Measurements from ENCODE around the gene CHD2.

CHD2 gene

GRCh38 chr15:92930776-92931175, 30.7 kb downstream of the CHD2 start:
- no peak for DNase-seq (ENCODE audit: low read depth in 3 of 3)

DNA sequence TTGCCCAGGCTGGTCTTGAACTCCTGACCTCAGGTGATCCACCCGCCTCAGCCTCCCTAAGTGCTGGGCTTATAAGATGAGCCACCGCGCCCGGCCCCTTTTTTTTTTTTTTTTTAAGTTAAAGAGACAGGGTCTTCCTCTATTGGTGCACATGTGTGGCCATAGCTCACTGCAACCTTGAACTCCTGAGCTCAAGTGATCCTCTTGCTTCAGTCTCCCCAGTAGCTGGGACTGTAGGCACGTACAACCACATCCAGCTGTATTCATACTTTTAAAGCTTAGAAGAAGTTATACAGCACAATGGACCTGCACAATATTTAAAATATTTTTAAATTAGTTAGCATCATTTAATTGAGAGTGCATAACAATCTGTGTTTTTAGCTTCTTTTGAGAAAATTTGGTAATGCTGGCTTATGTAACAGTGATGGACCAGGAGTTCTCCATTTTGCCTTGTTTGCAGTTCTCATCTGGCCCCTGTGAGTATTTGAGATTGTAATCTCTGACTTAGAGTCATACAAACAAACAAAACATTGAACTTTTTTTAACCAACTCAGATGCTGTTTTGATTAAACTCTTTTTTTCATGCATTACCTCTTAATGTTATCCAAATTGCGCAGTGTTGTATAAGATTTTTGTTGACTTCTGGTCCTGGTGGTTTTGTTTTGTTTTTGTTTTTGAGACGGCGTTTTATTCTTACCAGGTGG, 33.0 kb downstream of the CHD2 start:
- no peak for DNase-seq (ENCODE audit: low read depth in 3 of 3)

DNA sequence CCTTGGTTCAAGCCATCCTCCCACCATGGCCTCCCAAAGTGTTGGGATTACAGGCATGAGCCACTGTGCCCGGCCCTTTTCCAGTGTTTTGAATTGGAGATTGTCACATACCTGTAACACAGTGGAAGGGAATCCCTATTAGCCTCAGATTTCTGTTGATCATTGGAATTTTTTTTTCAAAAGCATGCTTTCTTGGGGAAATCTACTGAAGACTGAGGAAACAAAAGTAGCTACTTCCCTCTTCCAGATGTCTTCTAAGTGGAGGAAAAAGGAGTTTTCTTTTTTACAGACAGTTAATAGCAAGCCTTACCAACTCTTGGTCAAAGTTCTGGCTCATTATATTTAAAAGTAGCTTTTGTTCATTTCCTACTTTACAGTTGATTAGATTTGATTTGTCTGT, 33.7 kb downstream of the CHD2 start:
- no peak for DNase-seq (ENCODE audit: low read depth in 3 of 3)

DNA sequence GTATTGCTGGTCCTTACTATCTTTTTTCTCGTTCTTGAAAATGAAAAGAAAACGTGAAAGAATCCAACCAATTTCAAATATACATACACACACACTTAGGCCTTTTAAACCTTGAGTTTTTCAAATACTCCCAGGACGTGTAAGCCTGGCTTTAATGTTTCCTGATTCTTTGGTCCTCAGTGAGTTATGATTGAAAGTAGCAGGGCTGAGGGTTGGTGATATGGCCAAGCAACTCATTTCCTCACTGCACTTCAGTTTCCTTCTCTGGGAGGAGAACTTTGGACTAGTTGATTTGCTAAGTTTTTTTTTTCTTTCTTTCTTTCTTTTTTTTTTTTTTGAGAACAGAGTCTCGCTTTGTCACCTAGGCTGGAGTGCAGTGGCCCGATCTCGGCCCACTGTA, 34.6 kb downstream of the CHD2 start:
- DNase-seq (ENCODE audit: low read depth in 3 of 3), result no peak

DNA sequence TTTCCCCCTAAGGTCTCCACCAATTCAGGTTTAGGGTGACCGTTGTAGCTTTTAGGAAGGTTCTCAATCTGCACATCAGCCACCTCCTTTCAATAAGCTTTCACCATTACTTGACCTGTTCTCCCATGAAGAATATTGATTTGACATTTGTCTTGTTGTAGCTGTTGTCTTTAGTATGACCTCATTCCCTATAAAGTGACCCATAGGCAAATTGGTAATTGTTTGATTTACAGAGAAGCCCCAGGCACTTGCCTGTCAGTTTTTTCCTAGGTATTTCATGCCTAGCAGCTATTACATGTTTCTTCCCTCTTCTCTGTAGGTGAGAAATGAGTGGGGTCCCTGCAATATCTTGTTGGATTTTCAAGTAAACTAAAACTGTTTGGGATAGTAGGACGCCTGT, 36.0 kb downstream of the CHD2 start:
- DNase-seq (ENCODE audit: low read depth in 3 of 3), result no peak

DNA sequence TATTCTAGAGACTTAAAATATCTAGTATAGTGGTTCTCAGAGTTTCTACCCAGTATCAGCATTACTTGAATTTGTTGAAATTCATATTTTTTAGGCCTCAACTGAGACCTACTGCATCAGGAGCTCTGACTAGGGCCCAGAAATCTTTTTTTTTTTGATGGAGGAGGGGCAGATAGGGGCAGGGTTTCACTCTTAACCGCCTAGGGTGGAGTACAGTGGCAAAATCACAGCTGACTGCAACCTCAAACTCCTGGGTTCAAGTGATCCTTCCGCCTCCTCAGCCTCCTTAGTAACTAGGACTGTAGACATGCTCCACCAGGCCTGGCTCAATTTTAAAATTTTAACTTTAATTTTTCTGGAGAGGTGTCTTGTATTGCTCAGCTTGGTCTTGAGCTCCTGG, 36.6 kb downstream of the CHD2 start:
- no peak for DNase-seq (ENCODE audit: low read depth in 3 of 3)

GRCh38 chr15:92937901-92938300, 37.8 kb downstream of the CHD2 start:
- DNase-seq (ENCODE audit: low read depth in 3 of 3), result no peak

DNA sequence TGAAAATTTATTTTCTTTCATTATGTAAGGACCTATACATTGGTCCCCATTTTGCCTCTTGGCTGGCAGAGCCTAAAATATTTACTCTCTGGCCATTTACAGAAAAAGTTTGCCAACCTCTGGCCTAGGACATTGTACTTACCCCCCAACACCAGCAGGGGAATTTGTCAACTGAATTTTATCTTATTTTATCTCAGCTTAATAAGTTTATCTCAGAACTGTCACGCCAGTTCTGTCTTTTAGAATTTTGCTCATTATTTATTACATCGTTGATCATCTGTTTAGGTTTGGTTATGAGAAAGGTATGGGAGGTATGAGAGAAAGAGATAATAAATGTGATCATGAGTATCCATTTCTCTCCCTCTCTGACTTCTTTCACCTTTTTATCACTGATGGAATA, 38.3 kb downstream of the CHD2 start:
- no peak for DNase-seq (ENCODE audit: low read depth in 3 of 3)

GRCh38 chr15:92941668-92942067, 41.5 kb downstream of the CHD2 start:
- DNase-seq (ENCODE audit: low read depth in 3 of 3), result no peak

GRCh38 chr15:92942706-92943105, 42.6 kb downstream of the CHD2 start:
- DNase-seq (ENCODE audit: low read depth in 3 of 3), result no peak

DNA sequence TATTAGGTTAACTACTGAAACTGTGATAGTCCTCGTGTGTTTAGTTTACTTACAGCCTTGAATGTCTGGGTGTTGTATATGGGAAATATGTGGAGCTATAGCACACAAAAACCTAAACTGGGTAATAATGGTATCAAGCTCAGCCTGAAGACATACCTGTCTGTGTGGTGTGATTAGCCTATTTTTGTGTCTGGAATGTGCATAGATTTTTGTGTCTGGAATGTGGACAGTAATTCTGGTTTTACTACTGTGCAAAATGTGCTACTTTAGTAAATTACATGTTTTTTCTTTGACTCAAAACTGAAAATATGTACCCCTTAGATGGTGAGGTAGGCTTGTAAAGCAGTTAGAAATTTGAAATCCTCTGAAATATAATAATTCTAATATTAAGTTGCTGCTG, 43.5 kb downstream of the CHD2 start:
- no peak for DNase-seq (ENCODE audit: low read depth in 3 of 3)

- DNase-seq (ENCODE audit: low read depth in 3 of 3), result no peak
These were observed 44.9 kb downstream of the CHD2 start for GRCh38 chr15:92944946-92945521.

GRCh38 chr15:92947071-92947730, 47.1 kb downstream of the CHD2 start:
- no peak for DNase-seq (ENCODE audit: low read depth in 3 of 3)

DNA sequence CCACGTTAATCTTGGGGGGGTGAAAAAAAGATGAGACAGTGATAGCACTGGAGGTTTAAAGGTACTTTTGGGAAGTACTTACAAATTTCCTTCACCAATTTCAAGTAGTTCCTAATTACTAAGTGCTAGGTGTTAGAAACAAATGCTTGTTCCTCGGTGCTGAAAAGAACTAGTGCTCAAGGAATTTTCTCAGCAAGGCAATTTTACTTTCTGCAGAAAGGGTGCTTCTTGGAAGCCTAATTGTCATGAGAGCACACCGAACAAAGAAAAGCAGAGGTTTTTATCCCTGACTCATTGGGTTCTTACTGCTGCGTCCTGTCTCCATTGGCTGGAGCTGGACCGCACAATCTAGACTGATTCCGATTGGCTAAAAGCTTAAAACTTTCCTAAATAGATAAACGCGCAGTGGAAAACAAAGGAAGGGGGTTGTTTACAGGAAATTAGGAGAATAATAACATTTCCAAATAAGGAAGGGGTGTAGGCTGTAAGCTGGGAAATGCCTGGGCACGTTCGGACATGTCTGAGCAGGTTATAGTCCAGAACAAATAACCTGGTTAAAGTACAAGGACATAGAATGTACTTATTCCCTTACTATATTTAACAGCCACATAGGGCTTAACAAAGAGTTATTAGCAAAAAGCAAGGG, 49.6 kb downstream of the CHD2 start:
- no peak for DNase-seq (ENCODE audit: low read depth in 3 of 3)

DNA sequence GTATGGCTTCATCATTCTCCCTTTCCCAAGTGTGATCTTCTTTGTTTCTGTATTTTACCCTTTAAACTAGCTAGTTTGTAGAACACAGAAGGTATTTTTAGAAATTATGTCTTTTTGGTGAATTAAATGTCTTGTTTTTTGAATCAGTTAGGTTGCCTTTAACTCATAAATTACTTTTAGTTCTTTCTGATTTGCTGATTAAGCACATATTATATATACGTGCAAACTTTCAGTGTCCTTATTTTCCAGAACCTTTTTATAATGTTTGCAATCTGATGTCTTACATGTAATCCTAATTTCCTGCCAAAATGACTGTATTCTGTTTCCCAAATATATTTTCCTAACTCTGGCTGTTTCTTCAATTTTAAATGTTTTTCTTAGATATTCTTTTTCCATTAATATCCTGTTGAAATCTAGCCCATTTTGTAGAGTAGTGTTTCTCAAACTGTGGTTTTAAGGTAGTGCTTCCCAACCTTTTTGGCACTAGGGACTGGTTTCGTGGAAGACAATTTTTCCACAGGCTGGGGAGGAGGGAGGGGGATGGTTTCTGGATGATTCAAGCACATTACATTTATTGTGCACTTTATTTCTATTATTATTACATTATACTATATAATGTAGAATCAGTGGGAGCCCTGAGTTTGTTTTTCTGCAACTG, 51.8 kb downstream of the CHD2 start:
- DNase-seq (ENCODE audit: low read depth in 3 of 3), result no peak

GRCh38 chr15:92952458-92952850, 52.3 kb downstream of the CHD2 start:
- DNase-seq (ENCODE audit: low read depth in 3 of 3), result no peak

DNA sequence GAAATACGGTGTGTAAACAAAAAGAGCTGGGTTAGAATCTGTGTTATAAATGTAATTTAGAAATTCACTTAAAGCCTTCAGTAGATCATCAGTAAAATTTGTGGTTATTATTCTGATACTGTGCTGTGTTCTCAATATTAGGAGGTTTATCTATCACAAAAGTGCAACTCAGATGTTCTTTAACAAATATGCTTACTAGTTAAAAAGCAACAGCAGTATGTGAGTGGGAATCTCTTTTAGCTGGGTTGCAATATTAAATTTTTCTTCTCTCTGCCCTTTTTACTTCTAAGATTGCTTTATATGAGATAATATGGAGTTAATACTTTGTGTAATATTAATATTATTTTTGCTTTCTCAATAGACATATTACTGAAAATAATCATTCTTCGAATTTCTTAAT, 53.4 kb downstream of the CHD2 start:
- DNase-seq (ENCODE audit: low read depth in 3 of 3), result no peak

DNA sequence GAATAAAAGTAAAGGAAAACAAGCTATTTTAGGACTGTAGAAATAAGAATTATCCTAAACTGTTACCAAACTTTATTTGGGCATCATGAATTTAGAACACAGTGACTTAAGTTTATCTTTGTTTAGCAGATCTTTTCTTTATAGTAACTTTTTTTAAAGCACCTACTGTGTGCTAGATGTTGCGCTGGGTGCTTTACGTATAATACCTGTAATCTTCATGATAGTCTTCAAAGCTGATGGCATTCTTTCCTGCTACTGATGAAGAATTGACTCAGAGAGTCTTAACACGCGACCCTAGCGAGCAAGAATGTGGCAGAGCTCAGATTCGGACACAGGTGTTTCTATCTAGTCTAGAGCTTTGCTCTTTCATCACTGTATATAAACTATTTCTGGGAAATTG, 53.9 kb downstream of the CHD2 start:
- no peak for DNase-seq (ENCODE audit: low read depth in 3 of 3)

DNA sequence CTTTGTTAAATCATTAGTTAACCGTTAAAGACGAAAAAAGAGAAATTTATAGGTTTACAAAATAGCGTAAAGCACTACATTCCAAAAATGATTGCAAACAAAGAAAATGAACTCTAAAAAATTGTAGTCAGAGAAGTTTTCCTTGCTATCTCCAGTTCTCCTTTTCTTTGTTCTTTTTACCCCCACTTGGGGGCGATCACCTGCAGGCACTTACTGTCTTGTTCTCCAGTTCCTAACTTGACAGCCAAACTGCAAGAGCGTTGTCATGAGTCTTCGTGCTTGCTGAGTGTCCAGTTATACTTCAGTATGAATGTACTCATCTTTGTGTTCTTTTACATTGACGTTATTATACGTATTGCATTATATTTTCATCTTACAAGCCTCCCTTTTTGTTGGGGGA, 54.5 kb downstream of the CHD2 start:
- peak in 1 of 3 donors; percentile 11 for DNase-seq (ENCODE audit: low read depth in 3 of 3)

GRCh38 chr15:92955706-92956105, 55.6 kb downstream of the CHD2 start:
- DNase-seq (ENCODE audit: low read depth in 3 of 3), result no peak

DNA sequence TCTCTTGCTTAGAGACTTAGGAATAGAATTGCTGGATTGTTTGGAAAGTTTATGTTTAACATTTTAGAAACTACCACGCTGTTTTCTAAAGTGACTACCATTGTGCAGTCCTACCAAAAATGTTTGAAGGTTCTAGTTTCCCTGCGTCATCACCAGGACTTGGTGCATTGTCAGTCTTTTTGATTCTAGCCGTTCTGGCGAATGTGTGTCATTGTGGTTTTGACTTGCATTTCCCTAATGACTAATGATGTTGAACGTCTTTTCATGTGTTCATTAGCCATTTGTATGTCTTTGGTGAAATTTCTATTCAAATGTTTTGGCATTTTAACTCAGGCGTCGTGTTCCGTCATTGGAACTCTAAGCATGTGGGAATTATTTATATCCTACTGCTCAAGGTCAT, 58.0 kb downstream of the CHD2 start:
- peak; percentile 20 to 40 (median 38) for DNase-seq (ENCODE audit: low read depth in 3 of 3)

DNA sequence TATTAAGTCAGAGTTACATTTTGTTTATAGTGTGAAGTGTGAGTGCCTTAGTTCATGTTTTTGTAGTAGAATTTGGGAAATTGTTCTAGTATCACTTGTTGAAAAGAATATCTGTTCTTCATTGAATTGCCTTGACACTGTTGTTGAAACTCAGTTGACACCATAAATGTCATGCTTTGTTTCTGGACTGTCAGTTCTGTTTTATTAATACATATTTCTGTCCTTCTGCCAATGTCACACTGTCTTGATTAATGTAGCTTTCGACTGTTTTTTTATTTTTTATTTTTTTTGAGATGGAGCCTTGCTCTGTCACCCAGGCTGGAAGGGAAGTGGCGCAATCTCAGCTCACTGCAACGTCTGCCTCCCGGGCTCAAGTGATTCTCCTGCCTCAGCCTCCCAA, 59.1 kb downstream of the CHD2 start:
- no peak for DNase-seq (ENCODE audit: low read depth in 3 of 3)
